Smooth muscle cell (in vitro differentiated cells): ENCODE measurements around the gene SCGB1D1. TPM values are rescaled to one million over a fixed set of nuclear protein-coding genes. Genes with fewer than 3 reads are reported as not detected.
"Not testable (repeated sequence)": the region's sequence is repeated elsewhere in the genome, so short reads cannot be mapped to it uniquely, and the experiment has no call there.

Experiments used
- DNase-seq: peaks from one replicate; lab custom pipeline; 2025; ENCODE audit not compliant: unreplicated experiment; lab: John Stamatoyannopoulos, UW
- H2AFZ ChIP-seq: fragments of 200-600 bp; sonication (generic); 2 replicates; pipeline ENCODE4 v1.6.0; 2016; ENCODE audit warnings: antibody characterized with exemption, low read depth, mild to moderate bottlenecking
- H3F3A ChIP-seq: fragments of 200-600 bp; sonication (generic); 2 replicates; pipeline ENCODE4 v1.6.0; 2017; ENCODE audit warnings: antibody characterized with exemption, low read depth
- H3K27ac ChIP-seq: fragments of 200-600 bp; sonication (generic); 2 replicates; pipeline ENCODE4 v1.5.1; 2016; ENCODE audit warnings: low read depth, mild to moderate bottlenecking
- H3K27me3 ChIP-seq: fragments of 200-600 bp; sonication (generic); 2 replicates; pipeline ENCODE4 v1.6.1; 2016; ENCODE audit warnings: low read depth, mild to moderate bottlenecking
- H3K36me3 ChIP-seq: fragments of 200-600 bp; sonication (generic); 2 replicates; pipeline ENCODE4 v1.5.1; 2016; ENCODE audit warnings: low read depth
- H3K4me1 ChIP-seq: fragments of 200-600 bp; sonication (generic); 2 replicates; pipeline ENCODE4 v1.5.1; 2016; ENCODE audit warnings: low read depth
- H3K4me2 ChIP-seq: fragments of 200-600 bp; sonication (generic); 2 replicates; pipeline ENCODE4 v1.6.0; 2016; ENCODE audit warnings: mild to moderate bottlenecking
- H3K4me3 ChIP-seq: fragments of 200-600 bp; sonication (generic); 2 replicates; pipeline ENCODE4 v1.5.1; 2016; ENCODE audit warnings: mild to moderate bottlenecking
- H3K79me2 ChIP-seq: fragments of 200-600 bp; sonication (generic); 2 replicates; pipeline ENCODE4 v1.6.0; 2016; ENCODE audit warnings: low read depth, mild to moderate bottlenecking
- H3K9ac ChIP-seq: fragments of 200-600 bp; sonication (generic); 2 replicates; pipeline ENCODE4 v1.6.0; 2016; ENCODE audit warnings: low read depth
- H3K9me3 ChIP-seq: fragments of 200-600 bp; sonication (generic); replicated peaks from 2 replicates; pipeline ENCODE4 v1.5.1; 2016; ENCODE audit warnings: low read depth
- H4K20me1 ChIP-seq: fragments of 200-600 bp; sonication (generic); 2 replicates; pipeline ENCODE4 v1.6.0; 2016; ENCODE audit warnings: low read depth
- CTCF ChIP-seq: fragments of 200-600 bp; sonication (generic); IDR thresholded peaks from 2 replicates; pipeline ENCODE4 v1.5.1; 2017; ENCODE audit warnings: borderline replicate concordance, mild to moderate bottlenecking, antibody characterized with exemption; ENCODE audit not compliant: insufficient read depth, poor library complexity, severe bottlenecking
- WGBS: methylation state at CpG from one replicate; pipeline ENCODE4 v1.1.7; 2016; ENCODE audit warnings: low lambda C conversion rate; 5-methylcytosine and 5-hydroxymethylcytosine counted together
- polyA plus RNA-seq: library from polyadenylated mRNA; unstranded; fragments of >200 nt; fragmentation: Nextera tagmentation; extraction: Ambion mirVana; gene quantifications from 2 replicates; pipeline ENCODE4 v1.2.1, GENCODE V29; 2016
- total RNA-seq: library from RNA; depleted of rRNA; stranded (reverse); fragments of >200 nt; gene quantifications from 2 replicates; pipeline ENCODE4 v1.2.3, GENCODE V29; 2014

Gene SCGB1D1
- total and polyA plus RNA-seq, 2 experiments from 2014 or later = not detected

- peaks cover 4% of the 10 kb centered on the region for H3K4me1 ChIP-seq
- no peaks in the 10 kb centered on the region for H3K79me2 ChIP-seq
- 74% methylated on average over 7 of the region's 7 CpGs for WGBS
- no peak overlapping the region for H3K27ac ChIP-seq
- no peak overlapping the region for H3K9ac ChIP-seq
- H2AFZ ChIP-seq = no peak overlapping the region
- no peaks in the 10 kb centered on the region for H3K9me3 ChIP-seq
- TF ChIP-seq CTCF = no peak
- no peak for DNase-seq
- peaks cover 9% of the 10 kb centered on the region for H3K27me3 ChIP-seq
- H3F3A ChIP-seq = no peaks in the 10 kb centered on the region
- no peaks in the 10 kb centered on the region for H3K36me3 ChIP-seq
- no peak overlapping the region for H3K4me2 ChIP-seq
- no peaks in the 10 kb centered on the region for H4K20me1 ChIP-seq
- no peak overlapping the region for H3K4me3 ChIP-seq
These were observed 5.9 kb downstream of the SCGB1D1 start for GRCh38 chr11:62195945-62196344.

DNA sequence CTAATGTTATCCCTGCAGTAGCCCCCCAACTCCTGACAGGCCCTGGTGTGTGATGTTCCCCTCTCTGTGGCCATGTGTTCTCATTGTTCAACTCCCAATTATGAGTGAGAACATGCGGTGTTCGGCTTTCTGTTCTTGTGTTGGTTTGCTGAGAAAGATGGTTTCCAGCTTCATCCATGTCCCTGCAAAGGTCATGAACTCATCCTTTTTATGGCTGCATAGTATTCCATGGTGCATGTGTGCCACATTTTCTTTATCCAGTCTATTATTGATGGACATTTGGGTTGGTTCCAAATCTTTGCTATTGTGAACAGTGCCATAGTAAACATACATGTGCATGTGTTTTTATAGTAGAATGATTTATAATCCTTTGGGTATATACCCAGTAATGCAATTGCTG lies 7.4 kb downstream of the SCGB1D1 start:
- H3K36me3 ChIP-seq, H3K4me2 ChIP-seq, H3F3A ChIP-seq, H4K20me1 ChIP-seq, H3K27me3 ChIP-seq, H3K4me3 ChIP-seq, H2AFZ ChIP-seq, H3K79me2 ChIP-seq, H3K4me1 ChIP-seq, DNase-seq, H3K27ac ChIP-seq, H3K9ac ChIP-seq, H3K9me3 ChIP-seq: not testable (repeated sequence)
- 87% methylated on average over 2 of the region's 2 CpGs for WGBS

DNA sequence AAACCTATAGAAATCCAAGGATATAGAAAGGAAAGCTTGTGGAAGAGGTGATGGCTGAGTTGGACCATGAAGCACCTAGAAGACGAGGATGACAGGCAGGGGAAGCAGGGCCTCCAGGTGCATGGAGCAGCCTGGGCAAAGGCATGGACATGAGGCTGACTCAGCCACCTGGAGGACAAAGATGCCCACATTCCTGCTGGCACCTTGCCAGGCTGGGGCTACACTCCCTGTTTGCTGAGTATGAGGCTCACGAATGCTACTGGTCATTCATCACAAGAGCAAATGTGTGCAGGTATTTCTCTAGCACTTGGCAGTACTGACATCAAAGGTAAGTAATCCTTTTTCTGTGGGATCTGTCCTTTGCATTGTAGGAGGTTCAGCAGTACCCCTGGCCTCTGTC lies 11.4 kb downstream of the SCGB1D1 start:
- no peak for TF ChIP-seq CTCF
- Histone ChIP-seq H3K4me1 (no peaks in the 10 kb centered on the region), H3K4me2 (no peak overlapping the region), H3F3A (no peaks in the 10 kb centered on the region), H3K36me3 (no peaks in the 10 kb centered on the region), H4K20me1 (no peaks in the 10 kb centered on the region), H3K27me3 (peaks cover 10% of the 10 kb centered on the region), H3K9ac (no peak overlapping the region), H3K9me3 (no peaks in the 10 kb centered on the region), H3K27ac (no peak overlapping the region), H2AFZ (no peak overlapping the region), H3K4me3 (no peak overlapping the region), H3K79me2 (no peaks in the 10 kb centered on the region)
- DNase-seq = no peak
- 86% methylated on average over 2 of the region's 2 CpGs for WGBS

GRCh38 chr11:62202910-62203309 lies 12.9 kb downstream of the SCGB1D1 start:
- H3K9me3 ChIP-seq = no peaks in the 10 kb centered on the region
- no peak for DNase-seq
- H2AFZ ChIP-seq = no peak overlapping the region
- no peaks in the 10 kb centered on the region for H3K36me3 ChIP-seq
- H3K4me2 ChIP-seq = no peak overlapping the region
- no peak overlapping the region for H3K27ac ChIP-seq
- no peaks in the 10 kb centered on the region for H3K4me1 ChIP-seq
- no peak for TF ChIP-seq CTCF
- no peak overlapping the region for H3K9ac ChIP-seq
- H3F3A ChIP-seq = no peaks in the 10 kb centered on the region
- H3K79me2 ChIP-seq = no peaks in the 10 kb centered on the region
- WGBS = 84% methylated on average over 6 of the region's 6 CpGs
- H3K4me3 ChIP-seq = no peak overlapping the region
- peaks cover 10% of the 10 kb centered on the region for H3K27me3 ChIP-seq
- no peaks in the 10 kb centered on the region for H4K20me1 ChIP-seq
